Measurements from ENCODE around the gene IRF4. TPM values are rescaled to one million over a fixed set of nuclear protein-coding genes. Genes with fewer than 3 reads are reported as not detected.
A peak's percentile ranks its signal among the peaks of the same experiment; 100 is the strongest.

IRF4 gene
- total RNA-seq, 1 donor from 2014 or later, result 0.11 TPM

DNA sequence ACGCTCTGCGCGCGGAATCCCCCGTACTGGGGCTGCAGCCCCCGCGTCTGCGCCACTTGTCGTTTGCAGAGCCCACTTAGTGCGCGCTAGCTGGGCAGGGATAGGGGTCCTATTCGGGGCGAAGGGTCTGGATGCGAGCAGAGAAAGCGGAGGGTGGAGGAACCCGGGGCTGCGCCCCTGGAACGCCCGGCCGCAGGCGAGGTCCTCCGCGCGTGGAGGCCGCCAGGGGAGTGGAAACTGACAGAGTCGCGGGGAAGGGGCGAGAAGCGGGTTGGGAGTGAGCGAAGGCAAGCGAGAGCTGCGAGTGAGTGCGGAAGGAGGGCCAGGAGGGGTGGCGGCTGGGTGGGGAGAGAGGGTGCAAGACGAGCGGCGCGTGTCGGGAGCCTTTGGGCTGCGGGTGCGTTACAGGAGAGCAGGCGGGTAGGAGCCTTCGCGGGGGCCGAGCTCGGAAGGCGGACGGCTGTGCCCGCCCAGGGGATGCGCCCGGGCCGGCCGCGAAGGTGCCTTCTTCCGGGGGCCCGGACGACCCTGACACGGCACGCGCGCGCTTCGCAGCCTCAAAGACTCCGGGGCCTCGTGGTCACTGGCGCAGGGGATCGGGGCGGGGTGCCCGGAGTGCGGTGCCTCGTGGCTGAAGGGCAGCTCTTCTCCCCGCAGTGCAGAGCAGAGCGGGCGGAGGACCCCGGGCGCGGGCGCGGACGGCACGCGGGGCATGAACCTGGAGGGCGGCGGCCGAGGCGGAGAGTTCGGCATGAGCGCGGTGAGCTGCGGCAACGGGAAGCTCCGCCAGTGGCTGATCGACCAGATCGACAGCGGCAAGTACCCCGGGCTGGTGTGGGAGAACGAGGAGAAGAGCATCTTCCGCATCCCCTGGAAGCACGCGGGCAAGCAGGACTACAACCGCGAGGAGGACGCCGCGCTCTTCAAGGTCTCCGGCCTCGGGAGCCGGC lies 1.2 kb downstream of the IRF4 start:
- H3K27ac ChIP-seq, result no peak overlapping the region
- H4K20me1 ChIP-seq (ENCODE audit: low read depth), result peaks cover 21% of the 10 kb centered on the region
- Mint-ChIP-seq H3K36me3 (no peaks in the 10 kb centered on the region), H3K4me3 (peak overlapping the region; percentile 67), H3K27ac (no peak overlapping the region), H3K4me1 (peaks cover 13% of the 10 kb centered on the region), H3K9me3 (no peaks in the 10 kb centered on the region), H3K27me3 (ENCODE audit: insufficient read depth, low read depth) (peaks cover 63% of the 10 kb centered on the region)
- no peaks in the 10 kb centered on the region for H3K9me3 ChIP-seq (ENCODE audit: low read depth)
- no peaks in the 10 kb centered on the region for H3K36me3 ChIP-seq
- peak overlapping the region; percentile 84 for H3K4me2 ChIP-seq
- no peak overlapping the region for H3K9ac ChIP-seq
- peak; percentile 67 for DNase-seq (ENCODE audit: low spot score)
- peaks cover 97% of the 10 kb centered on the region for H3K27me3 ChIP-seq
- H2AFZ ChIP-seq (replicated peaks), result peak overlapping the region; percentile 97
- no peaks in the 10 kb centered on the region for H3K79me2 ChIP-seq (ENCODE audit: low read depth)
- TF ChIP-seq EZH2phosphoT487 (IDR thresholded peaks at IDR 0.05) (peak; percentile 99), EZH2 (IDR thresholded peaks at IDR 0.05) (peak; percentile 98)
- TF ChIP-seq, protein P1, sequence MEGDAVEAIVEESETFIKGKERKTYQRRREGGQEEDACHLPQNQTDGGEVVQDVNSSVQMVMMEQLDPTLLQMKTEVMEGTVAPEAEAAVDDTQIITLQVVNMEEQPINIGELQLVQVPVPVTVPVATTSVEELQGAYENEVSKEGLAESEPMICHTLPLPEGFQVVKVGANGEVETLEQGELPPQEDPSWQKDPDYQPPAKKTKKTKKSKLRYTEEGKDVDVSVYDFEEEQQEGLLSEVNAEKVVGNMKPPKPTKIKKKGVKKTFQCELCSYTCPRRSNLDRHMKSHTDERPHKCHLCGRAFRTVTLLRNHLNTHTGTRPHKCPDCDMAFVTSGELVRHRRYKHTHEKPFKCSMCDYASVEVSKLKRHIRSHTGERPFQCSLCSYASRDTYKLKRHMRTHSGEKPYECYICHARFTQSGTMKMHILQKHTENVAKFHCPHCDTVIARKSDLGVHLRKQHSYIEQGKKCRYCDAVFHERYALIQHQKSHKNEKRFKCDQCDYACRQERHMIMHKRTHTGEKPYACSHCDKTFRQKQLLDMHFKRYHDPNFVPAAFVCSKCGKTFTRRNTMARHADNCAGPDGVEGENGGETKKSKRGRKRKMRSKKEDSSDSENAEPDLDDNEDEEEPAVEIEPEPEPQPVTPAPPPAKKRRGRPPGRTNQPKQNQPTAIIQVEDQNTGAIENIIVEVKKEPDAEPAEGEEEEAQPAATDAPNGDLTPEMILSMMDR (IDR thresholded peaks at IDR 0.05), result no peak
- peaks cover 4% of the 10 kb centered on the region for H3K4me1 ChIP-seq
- peak overlapping the region; percentile 43 for H3K4me3 ChIP-seq
- H3F3A ChIP-seq (ENCODE audit: low read depth), result peaks cover 20% of the 10 kb centered on the region

DNA sequence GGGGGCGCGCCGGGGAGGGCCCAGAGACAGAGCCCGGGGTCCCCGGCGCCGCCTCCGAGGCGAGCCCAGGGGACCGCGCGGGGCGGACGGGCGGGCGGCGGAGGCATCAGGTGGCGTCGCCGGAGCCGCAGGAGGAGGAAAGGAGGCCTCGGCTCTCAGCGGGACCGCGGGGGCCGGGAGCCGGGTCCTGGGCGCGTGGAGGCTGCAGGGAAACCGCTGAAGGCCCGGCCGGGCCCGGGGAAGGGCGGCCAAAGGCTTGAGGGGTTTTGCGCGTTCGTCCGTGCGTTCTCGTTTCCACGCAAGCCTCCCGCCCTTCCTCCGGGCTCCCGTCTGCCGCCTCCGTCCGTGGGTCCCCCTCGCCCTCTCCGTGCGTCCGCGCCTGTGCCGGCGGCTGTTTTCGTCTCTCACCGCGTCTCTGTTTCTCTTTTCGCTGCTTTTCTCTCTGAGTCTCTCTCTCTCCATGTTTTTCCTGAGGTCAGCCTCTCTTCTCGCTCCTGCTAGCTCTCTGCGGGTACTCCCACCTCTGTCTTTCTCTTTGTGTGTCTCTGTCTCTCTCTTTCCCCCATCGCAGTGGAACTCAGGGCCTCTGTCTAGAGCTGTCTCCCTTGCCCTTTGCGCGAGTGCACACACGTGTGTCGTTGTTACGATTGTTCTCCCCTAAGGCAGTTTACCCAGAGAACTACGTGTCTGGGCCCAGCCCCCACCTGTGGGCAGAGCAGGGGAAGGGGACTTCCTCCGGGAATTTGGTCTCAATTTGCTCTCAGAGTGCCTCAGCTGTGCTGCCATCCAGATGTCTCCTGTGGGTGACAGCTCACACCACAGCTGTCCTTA lies 2.1 kb downstream of the IRF4 start:
- H3K27me3 ChIP-seq, result peaks cover 94% of the 10 kb centered on the region
- H3K4me1 Mint-ChIP-seq, result peaks cover 13% of the 10 kb centered on the region

DNA sequence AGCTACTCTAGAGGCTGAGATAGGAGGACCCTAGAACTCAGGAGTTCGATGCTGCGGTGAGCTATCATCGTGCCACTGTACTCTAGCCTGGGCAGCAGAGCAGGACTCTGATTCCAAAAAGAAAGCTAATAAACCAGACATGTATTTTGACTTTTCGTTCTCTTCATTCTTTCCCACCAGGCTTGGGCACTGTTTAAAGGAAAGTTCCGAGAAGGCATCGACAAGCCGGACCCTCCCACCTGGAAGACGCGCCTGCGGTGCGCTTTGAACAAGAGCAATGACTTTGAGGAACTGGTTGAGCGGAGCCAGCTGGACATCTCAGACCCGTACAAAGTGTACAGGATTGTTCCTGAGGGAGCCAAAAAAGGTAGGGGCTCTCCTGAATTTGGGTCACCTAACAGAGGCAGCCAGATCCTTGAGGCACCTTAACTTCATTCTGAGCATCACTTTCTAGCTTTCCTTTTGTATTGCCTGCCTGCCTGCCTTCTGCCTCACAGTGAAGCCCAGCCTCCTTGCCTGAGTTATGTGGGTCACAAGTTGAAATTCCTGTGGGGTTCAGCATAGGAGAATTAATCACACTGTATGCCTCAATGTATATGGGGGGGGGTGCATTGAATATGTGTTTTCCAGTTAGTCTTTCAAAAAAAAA lies 3.2 kb downstream of the IRF4 start:
- H3K36me3 Mint-ChIP-seq, result no peaks in the 10 kb centered on the region
- H2AFZ ChIP-seq (replicated peaks), result no peak overlapping the region
- H3K4me3 Mint-ChIP-seq, result peak overlapping the region; percentile 28
- H3K36me3 ChIP-seq, result no peaks in the 10 kb centered on the region
- no peaks in the 10 kb centered on the region for H3K9me3 ChIP-seq (ENCODE audit: low read depth)
- peaks cover 13% of the 10 kb centered on the region for H3K4me1 Mint-ChIP-seq
- no peak overlapping the region for H3K9ac ChIP-seq
- peaks cover 4% of the 10 kb centered on the region for H3K4me1 ChIP-seq
- H3K4me3 ChIP-seq, result no peak overlapping the region
- H3K27me3 Mint-ChIP-seq (ENCODE audit: insufficient read depth, low read depth), result peaks cover 45% of the 10 kb centered on the region
- peaks cover 20% of the 10 kb centered on the region for H3F3A ChIP-seq (ENCODE audit: low read depth)
- no peak overlapping the region for H3K4me2 ChIP-seq
- no peak for DNase-seq (ENCODE audit: low spot score)
- no peak overlapping the region for H3K27ac Mint-ChIP-seq
- H4K20me1 ChIP-seq (ENCODE audit: low read depth), result peaks cover 21% of the 10 kb centered on the region
- no peaks in the 10 kb centered on the region for H3K79me2 ChIP-seq (ENCODE audit: low read depth)
- TF ChIP-seq EZH2phosphoT487 (IDR thresholded peaks at IDR 0.05) (no peak), EZH2 (IDR thresholded peaks at IDR 0.05) (no peak)
- TF ChIP-seq, protein P1 (IDR thresholded peaks at IDR 0.05), result no peak
- H3K9me3 Mint-ChIP-seq, result no peaks in the 10 kb centered on the region
- peaks cover 88% of the 10 kb centered on the region for H3K27me3 ChIP-seq
- no peak overlapping the region for H3K27ac ChIP-seq

More for the DNA sequence above, 2.1 kb downstream of the IRF4 start:
- Histone ChIP-seq H3K36me3 (no peaks in the 10 kb centered on the region), H3K4me2 (peak overlapping the region; percentile 84), H3K9ac (no peak overlapping the region), H3K79me2 (ENCODE audit: low read depth) (no peaks in the 10 kb centered on the region), H2AFZ (replicated peaks) (peak overlapping the region; percentile 97), H4K20me1 (ENCODE audit: low read depth) (peaks cover 21% of the 10 kb centered on the region), H3K9me3 (ENCODE audit: low read depth) (no peaks in the 10 kb centered on the region), H3K4me1 (peaks cover 4% of the 10 kb centered on the region), H3K27ac (no peak overlapping the region), H3K4me3 (peak overlapping the region; percentile 43), H3F3A (ENCODE audit: low read depth) (peaks cover 20% of the 10 kb centered on the region)
- H3K4me3 Mint-ChIP-seq, result peak overlapping the region; percentile 81
- H3K36me3 Mint-ChIP-seq, result no peaks in the 10 kb centered on the region
- no peaks in the 10 kb centered on the region for H3K9me3 Mint-ChIP-seq
- TF ChIP-seq EZH2phosphoT487 (IDR thresholded peaks at IDR 0.05), result no peak
- TF ChIP-seq, protein P1 (IDR thresholded peaks at IDR 0.05), result no peak
- H3K27me3 Mint-ChIP-seq (ENCODE audit: insufficient read depth, low read depth), result peaks cover 55% of the 10 kb centered on the region
- peak; percentile 61 for DNase-seq (ENCODE audit: low spot score)
- no peak overlapping the region for H3K27ac Mint-ChIP-seq
